Skeletal muscle cell (primary cell): ENCODE data around the gene FNBP1.

ENCODE experiments used
- DNase-seq: peaks from one replicate; pipeline ENCODE4 v3.0.0-alpha.2; 2010; ENCODE audit warnings: low read depth
- H3K4me3 ChIP-seq: 2 replicates; pipeline ENCODE4 v1.5.1; 2011; ENCODE audit warnings: low read depth, mild to moderate bottlenecking, control low read depth, low read length, moderate library complexity

FNBP1 gene

DNA sequence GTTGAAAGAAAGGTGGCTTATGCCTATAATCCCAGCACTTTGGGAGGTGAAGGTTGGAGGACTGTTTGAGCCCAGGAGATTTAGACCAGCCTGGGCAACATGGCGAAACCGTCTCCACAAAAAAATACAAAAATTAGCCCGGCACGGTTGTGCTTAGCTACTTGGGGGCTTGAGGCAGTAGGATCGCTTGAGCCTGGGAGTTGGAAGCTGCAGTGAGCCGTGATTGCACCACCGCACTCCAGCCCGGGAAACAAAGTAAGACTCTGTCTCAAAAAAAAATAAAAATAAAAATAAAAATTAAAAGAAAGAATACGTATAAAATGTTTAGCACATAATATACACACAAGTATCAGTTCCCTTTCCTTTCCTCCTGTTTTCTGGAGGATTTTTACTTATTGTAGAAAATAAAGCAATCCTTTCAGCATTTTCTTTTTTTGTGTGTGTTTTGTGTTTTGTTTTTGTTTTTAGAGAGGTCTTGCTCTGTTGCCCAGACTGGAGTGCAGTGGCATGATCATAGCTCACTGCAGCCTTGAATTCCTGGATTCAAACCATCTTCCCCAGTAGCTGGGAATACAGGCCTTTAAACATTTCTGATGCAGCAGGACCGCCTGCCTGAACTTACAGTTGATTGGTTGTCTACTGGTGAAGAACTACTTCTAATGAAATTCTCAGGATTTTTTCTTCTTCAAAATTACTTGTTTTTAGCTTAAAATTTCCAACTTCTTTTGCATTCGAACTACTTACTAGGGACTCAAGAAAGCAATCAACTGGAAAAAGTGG lies 6.6 kb upstream of the FNBP1 start:
- DNase-seq, result no peak
- no peak overlapping the region for H3K4me3 ChIP-seq

DNA sequence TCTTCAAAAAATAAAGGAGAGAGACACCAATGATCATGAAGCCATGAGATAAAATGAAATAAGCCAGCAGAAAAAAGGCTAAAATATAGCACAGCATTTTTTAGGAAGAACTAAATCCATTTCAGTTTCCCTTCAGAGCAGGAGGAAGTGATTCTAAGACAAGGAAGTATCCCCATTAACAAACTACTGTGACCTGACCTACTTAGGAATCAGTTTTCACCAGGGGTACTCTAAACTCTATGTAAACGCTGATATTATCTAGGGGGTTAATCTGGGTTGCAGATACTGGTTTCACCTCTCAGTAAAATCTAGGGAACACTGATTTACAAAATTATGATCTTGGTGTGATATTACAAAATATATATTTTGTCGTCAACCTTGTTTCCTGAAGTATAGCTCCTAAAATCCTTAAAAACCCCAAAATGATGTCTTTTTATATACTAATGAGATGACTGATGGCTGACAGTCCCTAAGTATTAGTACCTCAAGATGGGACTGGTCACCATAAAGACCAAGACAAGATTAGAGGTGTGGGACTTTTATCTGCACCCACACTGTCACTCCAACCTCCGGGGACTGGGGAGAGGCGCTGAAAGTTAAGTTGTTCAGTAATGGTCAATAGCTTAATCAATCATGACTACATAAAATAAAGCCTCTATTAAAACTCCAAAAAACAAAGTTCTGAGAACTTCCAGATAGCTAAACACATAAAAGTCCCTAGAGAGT lies 2.9 kb upstream of the FNBP1 start:
- no peak for DNase-seq

DNA sequence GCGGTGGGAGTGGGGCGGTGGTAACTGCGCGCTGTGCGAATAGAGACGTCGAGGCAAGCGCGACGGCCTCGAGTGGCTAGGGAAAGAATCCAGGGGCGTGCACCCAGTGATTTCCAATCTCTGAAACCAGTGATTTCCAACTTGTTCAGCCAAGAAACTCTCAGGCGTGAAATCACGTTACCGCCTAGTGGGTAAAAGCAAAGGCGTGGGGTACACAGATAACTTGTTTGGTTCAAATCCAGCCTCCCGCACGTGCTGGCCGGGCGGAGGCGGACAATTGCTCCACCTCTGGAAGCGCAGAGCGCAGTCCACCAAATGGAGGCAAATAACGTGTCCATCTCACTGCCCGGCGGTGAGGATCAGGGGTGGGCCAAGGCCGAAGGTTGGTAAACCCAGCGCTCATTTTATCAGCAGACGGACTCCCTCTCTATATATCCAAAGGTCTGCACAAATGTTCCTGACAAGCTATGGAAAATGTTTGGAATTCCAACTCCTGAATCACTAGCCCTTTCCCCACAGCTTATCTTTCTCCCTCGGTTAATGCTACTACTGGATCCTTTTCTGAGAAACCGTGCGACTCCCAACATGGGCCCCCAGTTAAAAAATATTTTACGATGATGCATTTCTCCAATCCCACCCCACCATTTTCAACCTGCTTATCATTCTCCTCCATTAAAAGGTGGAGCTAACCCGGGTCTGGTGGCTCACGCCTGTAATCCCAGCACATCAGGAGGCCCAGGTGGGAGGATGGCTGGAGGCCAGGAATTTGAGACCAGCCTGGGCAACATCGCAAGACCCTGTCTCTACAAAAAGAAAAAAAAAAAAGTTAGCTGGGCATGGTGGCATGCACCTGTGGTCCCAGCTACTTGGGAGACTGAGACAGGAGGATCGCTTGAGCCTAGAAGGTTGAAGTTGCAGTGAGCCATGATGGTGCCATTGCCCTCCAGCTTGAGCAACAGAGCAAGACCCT lies 950 bp upstream of the FNBP1 start:
- DNase-seq, result no peak
- peak overlapping the region; percentile 86 for H3K4me3 ChIP-seq

More for the DNA sequence above, 2.9 kb upstream of the FNBP1 start:
- H3K4me3 ChIP-seq, result no peak overlapping the region

DNA sequence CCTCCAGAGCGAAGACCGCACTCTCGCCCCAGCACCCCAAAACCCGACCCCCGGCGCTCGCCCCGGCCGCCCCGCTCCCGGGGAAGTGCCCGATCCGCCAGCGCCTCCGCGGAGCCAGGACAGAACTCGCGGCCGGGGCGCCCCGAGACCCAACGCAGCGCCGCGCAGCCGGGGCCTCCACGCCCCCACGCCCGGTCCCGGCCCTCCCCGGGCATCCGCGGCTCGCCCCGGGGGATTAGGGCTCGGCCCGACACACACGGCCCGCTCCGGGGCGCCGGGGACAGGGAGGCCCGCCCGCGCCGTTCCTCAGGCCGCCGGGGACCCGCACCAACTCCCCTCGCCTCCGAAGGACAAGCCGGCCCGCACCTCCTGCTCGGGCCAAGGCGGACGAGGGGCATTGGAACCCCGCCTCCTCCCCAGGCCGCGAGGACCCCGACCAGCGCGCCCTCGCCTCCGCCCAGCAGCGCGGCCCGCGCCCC lies 544 bp downstream of the FNBP1 start:
- no peak for DNase-seq
- H3K4me3 ChIP-seq, result peak overlapping the region; percentile 86

DNA sequence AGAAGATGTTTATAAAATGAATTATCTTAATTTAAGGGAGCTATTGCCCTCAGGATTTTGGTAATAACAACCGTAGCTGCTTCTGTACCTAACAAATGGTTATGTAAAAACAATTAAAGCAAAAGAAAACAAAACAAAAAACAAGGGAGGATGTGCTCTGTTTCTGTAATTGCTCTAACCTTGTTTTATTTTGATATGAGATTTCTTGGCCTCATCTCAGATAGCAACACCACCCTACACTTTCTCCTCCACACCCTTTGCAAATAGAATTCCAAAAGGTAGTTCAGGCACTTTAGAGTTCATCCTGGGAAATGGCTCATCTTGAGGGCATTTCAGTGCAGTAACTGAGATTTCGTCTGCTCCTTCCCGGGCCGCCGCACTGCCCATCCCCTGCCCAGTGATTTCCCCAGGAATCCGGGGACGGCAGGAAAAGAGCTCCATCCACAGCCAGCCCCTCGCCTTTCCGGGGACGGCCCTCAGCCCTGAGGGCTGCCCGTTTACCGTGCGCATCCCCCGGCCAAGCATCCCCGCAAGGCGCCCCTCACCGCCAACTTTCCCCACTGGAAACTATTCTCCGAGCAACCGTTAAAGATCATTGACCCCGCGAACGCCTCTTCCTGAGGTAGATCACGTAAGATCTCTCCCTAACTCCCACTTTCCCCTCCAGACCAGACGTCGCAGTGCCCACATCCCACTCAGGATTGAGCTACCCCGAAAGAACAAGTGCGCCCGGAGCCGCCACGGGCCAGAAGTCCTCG lies 1.2 kb downstream of the FNBP1 start:
- DNase-seq, result no peak
- H3K4me3 ChIP-seq, result peak overlapping the region; percentile 86

DNA sequence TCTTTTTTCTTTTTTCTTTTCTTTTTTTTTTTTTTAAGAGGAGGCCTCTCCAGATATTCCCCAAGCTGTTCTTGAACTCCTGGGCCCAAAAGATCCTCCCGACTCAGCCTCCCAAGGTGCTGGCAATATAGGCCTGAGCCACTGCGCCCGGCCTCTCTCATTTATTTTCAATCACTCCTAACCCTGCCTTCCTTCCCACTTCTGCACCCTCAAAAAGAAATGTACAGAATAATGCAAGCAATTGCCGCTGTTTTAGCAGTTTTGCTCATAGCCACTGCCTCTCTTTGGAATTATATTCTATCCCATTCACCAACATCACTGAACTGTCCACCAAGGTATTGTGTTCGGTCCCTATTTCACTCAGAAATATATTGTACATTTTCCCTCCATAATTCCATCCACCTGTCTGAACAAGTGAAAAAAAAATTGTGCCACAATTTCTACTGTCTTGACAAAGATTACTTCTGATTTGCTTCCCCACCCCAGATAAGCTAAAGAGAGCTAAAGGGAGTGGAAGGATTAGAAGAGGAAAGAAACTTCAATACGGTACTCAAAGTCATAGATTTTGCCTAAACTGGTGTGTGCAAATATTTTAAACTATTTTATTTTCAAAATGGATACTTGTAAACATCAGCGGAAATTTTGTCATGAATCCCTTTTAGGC lies 1.9 kb downstream of the FNBP1 start:
- DNase-seq, result no peak
- peak overlapping the region; percentile 86 for H3K4me3 ChIP-seq

DNA sequence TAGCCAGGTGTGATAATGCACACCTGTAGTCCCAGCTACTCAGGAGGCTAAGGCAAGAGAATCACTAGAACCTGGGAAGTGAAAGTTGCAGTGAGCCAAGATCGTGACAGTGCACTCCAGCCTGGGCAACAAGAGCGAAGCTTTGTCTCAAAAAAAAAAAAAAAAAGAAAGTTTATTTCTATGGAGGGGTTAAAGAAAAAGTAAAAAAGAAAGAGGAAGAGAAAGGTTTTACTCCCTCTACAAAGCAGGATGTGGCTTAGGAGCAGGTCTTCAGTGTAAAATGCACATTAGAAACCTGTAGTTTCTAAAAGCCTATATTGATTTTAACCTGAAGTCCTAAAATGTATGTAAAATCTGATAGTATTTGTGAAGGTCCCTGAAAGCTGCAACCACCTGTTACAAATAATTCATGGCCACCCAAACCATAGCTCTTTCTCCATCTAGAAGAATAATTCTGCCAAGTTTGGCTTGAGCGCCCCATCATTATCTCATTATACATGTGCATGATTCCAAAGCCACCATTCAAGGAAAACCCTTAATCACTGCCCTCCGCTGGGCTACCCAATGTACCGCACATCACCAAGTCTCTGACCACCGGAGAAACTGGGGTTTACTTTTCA lies 3.4 kb downstream of the FNBP1 start:
- DNase-seq, result no peak
- no peak overlapping the region for H3K4me3 ChIP-seq

DNA sequence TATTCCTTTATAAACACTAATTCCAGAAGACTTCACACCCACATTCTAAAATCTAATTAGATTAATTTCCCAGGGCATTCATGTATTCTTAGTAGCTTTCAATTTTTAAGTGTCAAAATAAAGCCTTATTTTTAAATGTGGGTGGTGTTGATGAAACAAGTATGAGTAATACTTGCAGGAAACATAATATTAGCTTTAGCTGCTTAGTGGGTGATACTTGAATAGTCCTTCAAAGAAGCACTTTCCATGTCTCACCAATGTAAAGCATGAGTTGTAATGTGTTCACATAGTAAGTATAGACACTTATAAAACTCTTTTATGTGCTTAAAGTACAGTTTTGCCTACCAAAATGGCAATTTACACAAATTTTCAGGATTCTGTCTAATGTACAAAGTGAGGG lies 6.9 kb downstream of the FNBP1 start:
- H3K4me3 ChIP-seq, result no peak overlapping the region
- peak; percentile 22 for DNase-seq

DNA sequence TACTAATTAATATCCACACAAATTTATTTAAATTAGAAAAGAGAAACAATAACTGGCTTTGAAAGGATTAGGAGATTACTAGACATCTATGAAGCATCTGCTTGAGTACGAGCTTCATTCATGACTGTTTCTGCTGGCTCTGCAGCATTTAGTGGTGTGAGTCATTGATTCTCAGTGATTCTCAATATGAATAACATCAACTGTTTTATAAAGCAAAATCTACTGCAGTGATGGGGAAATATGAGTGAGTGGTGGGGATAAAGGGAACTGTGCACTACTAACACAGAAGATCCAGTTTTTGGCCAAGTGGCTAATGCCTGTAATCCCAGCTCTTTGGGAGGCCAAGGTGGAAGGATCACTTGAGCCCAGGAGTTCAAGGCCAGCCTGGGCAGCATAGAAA lies 8.4 kb downstream of the FNBP1 start:
- no peak overlapping the region for H3K4me3 ChIP-seq
- peak; percentile 43 for DNase-seq

DNA sequence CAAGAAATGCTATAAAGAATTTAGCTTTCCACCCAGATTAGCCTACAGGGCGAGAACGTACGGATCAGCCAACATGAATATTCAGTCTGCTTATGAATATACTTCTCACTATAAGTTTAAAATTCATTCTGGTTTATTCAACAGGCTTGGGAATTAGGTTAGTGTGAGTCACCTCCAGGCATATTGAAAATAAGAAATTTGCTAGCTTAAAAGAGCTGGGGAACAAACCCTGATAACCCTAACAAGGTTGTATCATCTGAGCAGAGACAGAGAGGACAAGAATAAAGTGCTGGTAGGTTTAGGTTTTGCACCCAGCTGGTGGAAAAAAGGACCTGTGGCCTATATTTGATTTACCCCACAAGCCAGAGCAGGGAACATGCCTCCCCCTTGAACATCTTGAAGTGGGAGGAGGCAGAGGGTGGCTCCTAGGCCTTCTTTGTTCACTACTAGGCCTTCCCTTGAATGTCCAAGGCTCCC lies 12.3 kb downstream of the FNBP1 start:
- DNase-seq, result no peak
- no peak overlapping the region for H3K4me3 ChIP-seq

DNA sequence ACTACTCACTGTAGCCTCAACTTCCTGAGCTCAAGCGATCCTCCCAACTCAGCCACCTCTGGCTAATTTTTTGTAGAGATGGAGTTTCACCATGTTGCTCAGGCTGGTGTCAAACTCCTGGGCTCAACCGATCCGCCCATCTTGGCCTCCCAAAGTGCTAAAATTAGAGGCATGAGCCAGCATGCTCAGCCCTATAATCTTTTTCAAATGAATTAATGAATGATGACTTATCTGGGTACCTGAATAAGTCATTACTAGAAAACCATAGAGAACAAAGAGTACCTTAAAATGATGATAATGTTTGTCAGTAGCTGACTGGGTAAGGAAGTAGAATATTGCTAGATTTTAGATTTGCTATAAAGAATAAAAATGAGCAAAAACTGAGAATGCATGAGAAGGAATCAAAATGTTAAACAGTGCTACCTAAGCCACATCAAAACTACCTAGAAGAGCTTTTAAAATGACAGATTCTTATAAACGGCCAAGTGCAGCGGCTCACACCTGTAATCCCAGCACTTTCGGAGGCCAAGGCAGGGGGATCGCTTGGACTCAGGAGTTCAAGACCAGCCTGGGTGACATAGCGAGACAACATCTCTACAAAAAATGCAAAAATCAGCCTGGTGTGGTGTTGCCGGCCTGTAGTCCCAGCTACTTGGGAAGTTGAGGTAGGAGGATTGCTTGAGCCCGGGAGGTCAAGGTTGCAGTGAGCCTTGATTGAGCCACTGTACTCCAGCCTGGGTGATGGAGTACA lies 13.6 kb downstream of the FNBP1 start:
- no peak overlapping the region for H3K4me3 ChIP-seq
- DNase-seq, result no peak

DNA sequence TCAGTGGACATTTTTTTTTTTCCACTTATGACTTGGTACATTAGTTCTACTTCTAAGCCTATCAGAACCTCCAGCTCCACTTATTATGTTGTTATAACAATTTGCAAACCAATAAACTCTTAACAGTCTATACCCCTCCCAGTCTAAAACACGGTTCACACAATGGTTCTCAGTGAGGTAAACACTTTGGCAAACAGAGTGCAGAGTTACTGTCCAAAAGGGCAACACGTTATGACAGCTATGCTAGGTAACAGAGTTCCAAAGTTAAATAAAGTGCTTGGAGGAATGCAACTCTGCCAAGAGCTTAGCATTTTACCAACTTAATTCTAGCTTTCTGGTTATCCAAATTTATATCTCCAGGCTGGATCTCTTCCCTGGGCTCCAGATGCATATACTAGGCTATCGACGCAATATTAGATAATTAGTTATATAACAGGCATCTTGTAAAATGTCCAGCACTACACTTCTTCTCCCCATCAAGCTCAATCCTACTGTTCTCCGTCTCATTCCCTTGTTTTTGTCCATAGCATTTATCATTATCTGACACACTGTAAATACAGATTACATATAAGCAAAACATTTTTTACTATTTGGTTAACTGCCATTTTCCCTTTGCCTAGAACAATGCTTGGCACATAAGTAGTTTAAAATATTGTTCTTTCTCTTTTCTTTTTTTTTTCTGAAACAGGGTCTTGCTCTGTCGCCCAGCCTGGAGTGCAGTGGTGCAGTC lies 14.3 kb downstream of the FNBP1 start:
- no peak overlapping the region for H3K4me3 ChIP-seq
- DNase-seq, result no peak

DNA sequence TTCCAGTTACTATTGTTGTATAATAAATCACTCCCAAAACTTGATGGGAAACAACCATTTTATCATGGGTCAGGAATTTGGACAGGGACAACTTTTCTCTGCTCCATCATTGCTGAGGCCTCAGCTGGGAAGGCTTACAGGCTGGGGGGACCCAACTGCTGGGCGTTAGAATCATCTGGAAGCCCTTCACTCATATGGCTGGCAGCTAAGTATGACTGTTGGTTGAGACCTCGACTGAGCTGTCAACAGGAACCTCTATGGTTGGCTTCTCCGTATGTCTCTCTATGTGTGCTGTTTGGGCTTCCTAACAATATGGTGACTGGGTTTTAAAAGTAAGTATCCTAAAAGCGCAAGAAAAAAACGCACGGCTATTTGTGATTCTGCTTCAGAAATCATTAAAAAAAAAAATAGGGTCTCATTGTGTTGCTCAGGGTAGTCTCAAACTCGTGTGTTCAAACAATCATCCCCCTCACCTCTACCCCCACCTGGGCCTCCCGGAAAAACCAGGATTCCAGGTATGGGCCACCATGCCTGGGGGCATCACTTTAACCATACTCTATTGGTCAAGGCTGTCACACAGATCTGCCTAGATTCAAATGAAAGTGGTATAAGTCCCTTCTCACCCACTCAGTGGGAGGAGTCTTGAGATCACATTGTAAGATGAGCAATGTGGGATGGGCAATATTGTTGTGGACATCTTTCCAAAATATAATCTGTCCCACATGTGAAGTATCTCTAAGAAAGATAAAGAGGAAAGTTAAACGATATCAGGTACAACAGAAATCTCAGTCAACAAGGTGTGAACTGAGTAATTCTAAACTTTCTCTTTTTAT lies 15.2 kb downstream of the FNBP1 start:
- DNase-seq, result no peak
- H3K4me3 ChIP-seq, result no peak overlapping the region

DNA sequence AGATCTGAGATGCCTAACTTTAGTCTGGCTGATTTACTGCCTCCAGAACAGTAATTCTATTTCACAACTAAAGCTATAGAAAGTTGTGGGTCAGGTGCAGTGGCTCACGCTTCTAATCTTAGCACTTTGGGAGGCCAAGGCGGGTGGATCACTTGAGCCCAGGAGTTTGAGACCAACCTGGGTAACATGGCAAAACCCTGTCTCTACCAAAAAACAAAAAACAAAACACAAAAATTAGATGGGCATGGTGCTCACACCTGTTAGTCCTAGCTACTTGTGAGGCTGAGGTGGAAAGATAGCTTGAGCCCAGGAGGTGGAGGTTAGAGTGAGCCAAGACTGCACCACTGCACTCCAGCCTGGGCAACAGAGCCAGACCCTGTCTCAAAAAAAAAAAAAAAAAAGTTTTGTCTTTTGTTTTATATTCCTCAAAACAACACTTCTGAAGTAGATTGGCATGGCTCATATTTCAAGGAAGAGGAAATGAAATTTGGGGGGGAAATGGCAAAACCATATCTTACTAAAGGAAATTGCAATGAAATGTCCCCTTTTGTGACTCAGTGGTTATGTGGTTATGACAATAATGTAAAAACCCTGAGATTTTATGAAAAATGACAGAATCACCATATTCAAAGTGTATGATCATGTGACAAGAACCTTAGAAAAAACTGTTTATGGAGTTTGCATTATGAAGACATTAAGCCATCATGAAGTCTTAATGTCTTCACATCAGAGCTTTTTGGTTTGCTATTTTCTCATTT lies 16.2 kb downstream of the FNBP1 start:
- no peak for DNase-seq
- H3K4me3 ChIP-seq, result no peak overlapping the region

DNA sequence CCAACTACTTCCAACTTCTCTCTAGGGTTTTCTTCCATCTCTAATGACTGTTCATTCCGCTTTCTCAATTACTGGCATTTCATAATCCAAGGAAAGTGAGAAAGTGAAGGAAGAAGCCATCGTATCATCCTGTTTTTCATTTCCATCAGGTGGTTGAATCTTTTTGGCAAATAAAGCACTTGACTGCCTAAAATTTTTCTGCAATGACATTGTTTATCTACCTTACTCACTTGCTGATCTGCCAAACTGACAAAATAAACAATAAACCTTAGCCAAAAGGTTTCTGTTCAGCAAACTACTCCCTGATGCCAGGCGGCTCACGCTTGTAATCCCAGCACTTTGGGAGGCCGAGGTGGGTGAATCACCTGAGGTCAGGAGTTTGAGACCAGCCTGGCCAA lies 18.4 kb downstream of the FNBP1 start:
- no peak for DNase-seq
- H3K4me3 ChIP-seq, result no peak overlapping the region
